ENCODE measurements around the gene SUMO3.

The SUMO3 gene

DNA sequence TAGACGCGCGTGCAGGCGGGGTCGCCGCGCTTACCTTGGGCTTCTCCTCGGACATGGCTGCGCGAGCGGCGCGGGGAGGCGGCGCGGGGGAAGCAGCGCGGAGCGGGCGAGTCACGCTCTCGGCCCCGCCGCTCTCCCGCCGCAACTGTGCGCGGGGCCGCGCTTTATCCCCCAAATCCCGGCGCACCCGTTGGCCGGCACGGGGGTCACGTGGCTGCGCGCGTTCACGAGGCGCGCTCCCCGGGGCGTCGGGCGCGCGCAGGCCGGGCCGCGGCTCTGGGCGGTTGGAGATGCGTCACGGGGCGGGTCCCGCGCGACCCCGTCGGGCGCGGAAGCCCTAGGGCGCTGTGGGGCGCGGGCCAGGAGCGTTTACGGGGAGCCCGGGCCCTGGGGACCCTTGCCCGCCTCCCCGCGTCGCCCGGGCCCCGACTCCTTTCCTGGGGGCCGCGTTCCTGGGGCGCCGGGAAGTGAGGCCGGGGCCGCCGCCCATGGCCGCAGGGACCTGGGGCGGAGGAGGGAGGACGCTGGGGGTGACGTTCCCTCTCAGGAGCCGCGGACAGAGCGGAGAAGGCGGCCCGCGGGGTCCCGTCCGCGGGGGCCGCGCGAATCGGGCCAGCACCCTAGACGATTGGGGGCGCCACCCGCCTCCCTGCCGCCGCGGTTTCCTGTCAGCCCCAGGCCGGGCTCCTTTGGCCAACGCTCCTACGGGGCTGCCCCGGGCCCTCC lies at the start of gene SUMO3:
TSS of gene SUMO3 (minus strand) at position 149 of the 726 bp plus-strand sequence. CDS start at position 55, 94 bp downstream.
- peak; percentile 69 to 80 (median 73) for DNase-seq (ENCODE audit: low read depth in 3 of 3)

DNA sequence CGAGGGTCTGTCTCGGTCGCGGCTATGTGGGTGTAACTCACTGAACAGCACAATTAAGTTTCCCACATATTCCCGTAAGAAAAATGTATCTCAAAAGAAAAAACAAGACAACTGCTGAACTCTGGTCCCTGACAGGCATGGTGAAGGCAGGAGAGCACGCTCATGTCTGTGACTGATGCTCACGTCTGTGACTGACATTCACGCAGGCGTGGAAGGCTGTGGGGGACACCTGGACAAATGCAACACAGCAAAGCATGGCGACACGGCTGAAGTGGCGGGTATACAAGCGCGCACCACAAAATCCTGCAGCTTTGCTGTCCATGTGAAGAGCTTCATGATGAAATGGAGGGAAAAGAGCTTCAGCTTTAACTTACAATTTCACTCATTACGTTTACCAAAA lies 49.6 kb upstream of the SUMO3 start:
- no peak for DNase-seq (ENCODE audit: low read depth in 3 of 3)

DNA sequence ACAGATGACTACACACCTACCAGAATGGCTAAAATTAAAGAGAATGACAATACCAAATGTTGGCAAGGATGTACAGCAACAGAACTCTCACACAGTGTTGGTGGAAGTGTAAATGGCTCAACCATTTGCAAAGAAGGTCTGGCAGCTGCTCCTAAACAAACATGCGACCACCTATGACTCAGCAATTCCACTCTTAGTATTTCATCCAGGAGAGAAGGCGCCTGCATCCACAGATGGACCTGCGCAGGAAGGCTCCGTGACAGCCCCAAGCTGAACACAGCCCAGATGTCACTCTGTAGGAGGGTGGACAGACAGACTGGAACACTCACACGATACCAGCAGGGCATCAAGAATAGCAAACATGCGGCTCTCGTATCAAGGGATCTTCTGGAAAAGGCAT lies 48.9 kb upstream of the SUMO3 start:
- DNase-seq (ENCODE audit: low read depth in 3 of 3) = no peak

DNA sequence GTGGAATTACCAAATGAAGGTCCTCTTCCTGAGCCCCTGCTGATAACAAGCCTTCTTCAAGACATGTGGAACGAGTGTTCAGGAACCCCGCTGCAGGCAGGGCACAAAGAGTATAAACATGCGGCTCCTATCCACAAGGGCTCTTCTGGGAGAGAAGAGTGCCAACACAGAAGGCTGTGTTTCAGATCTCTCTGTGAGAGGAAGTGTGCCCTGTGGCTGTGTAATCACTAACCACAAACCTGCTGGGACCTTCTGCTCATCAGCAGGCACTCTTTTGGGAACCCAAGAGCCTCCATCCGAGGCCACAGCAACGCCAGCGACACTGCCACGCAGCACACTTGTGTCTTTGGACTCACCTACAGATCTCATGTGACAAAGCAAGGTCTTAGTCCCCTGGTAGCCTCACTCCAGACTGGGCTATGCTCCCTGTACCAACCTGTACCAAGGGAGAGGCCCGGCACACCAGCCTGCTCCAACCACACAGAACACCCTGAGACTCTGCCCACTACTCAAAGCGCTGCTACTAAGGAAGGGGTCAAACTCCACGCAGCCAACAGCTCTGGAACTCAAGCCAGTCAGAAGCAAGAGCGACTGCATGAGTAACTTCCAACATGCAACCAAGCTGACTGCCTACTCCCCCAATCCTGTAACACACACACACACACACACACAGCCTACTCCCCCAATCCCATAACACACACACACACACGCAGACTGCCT lies 47.9 kb upstream of the SUMO3 start:
- DNase-seq (ENCODE audit: low read depth in 3 of 3) = no peak

DNA sequence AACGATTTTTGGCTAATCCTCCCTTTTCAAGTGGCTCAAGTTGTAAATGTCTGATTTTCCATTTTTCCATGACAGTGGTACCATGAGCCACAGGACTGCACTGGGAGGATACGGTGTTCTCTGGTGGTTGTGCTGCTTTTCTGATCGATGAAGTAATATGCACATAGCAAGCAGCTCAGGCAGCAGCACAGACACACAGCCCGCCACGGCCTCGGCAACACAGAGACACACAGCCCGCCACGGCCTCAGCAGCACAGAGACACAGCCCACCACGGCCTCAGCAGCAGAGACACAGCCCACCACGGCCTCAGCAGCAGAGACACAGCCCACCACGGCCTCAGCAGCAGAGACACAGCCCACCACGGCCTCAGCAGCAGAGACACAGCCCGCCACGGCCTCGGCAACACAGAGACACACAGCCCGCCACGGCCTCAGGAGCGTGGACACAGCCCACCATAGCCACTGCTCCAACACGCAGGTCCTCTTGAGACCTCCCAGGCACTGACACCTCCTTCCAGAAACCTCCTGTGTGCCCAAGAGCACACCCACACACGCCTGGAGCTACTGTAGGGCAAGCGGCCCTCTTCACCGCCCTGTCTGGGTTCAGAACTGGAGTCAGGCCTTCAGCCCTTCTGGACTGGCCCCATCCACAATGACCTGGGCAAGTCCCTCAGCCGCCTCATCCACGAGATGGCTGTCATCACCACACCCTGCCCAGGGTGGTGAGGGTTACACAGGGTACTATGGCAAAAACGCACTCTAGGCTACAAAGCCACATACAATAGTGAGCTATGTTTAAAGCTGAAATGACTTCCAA lies 45.2 kb upstream of the SUMO3 start:
- DNase-seq (ENCODE audit: low read depth in 3 of 3) = no peak

DNA sequence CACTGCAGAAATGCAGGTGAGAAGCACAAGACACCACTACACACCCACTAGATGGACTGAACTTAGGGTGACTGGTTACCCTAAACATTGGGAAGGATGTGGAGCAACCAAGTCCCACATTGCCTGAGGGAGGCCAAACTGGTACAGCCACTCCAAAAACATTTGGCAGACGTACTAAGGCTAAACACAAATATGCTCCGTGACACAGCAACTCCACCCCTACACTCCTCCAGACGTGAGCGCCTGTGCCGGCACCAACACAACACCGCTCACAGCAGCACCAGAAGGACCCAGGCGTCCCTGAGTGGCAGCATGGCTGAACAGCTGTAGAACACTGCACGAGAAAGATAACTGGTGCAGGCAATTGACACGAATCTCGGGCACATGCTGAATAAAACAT lies 40.9 kb upstream of the SUMO3 start:
- no peak for DNase-seq (ENCODE audit: low read depth in 3 of 3)

DNA sequence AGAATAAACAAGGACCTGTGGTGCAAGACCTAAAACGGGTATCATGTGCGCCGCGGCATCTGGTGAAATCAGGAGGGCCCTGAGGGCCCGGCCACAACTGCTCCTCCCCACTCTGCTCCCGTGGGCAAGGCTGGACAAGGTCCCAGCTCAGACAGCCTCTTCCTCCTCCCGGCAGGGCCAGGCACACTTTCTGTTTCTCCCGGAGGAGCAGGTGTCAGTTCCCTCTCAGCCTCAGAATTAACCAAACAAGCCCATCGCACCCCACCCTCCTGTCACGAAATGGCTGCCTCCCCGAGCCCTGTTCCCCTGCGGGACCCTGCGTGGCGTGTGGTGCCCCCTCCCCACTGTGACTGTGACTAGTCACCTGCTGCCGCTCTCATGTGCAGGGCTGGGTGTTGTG lies 40.4 kb upstream of the SUMO3 start:
- no peak for DNase-seq (ENCODE audit: low read depth in 3 of 3)

DNA sequence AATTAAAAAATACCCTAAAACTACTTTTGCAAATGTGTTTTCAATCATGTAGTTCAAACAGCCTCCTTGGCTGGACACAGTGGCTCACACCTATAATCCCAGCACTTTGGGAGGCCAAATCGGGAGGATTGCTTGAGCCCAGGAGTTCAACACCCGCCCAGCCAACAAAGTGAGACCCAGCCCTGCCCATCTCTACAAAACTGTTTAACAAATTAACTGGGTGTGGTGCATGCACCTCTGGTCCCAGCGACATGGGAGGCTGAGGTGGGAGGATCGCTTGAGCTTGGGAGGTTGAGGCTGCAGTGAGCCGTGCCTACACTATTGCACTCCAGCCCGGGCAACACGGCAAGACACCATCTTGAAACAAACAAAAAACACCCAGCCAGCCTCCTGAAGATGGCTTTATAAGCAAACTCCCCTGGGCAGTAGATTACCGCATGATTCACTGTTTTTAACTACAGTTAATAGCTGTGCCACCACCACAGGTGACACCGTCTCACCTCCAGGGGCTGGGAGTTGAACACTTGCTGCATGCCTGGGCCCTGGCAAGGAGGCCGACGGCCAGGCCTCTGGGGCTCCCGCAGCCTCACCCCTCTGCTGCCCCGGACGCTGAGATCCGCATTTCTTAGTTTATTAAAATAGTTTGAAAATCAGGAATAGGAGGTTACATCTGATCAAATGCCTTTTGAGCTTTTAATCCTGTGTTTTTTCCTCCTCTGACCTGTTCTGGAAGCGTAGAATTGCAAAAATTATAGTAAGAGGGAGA lies 39.4 kb upstream of the SUMO3 start:
- no peak for DNase-seq (ENCODE audit: low read depth in 3 of 3)

DNA sequence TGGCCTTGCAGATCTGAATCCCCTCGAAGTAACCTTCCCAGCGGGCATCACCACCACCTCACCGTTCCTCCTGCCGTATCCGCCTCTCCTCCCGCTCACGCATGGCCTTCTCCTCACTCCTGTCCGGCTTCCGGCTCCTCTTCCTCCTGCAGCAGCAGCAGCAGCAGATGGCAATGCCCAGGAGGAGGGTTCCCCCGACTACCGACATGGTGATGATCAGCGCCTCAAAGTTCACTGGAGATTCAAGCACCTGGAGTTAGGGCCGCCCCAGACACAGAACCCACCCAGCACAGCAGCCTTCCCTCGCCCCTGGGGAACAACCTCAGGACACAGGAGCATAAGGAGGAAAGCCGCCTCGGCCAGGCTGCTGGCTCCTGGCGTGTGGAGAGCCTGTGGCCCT lies 38.3 kb upstream of the SUMO3 start:
- DNase-seq (ENCODE audit: low read depth in 3 of 3) = no peak

DNA sequence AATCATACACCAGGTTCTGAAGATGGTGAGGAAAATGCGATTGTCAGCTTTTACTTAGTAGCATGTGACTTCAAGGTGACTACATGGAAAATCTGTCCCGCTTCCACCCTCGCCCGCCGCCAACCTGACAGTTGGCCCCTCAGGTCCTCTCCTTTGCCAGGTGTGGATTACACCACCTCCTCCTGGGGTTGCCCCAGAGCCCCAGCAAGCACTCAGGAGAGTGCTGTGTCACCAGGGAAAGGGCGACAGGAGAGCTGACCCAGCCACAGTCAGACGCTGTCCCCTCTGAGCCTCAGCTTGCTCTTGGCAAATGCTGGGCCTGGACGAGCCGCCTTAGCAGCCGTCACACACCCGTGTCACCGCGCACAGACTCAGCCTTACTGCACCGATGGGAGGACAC lies 37.7 kb upstream of the SUMO3 start:
- no peak for DNase-seq (ENCODE audit: low read depth in 3 of 3)

DNA sequence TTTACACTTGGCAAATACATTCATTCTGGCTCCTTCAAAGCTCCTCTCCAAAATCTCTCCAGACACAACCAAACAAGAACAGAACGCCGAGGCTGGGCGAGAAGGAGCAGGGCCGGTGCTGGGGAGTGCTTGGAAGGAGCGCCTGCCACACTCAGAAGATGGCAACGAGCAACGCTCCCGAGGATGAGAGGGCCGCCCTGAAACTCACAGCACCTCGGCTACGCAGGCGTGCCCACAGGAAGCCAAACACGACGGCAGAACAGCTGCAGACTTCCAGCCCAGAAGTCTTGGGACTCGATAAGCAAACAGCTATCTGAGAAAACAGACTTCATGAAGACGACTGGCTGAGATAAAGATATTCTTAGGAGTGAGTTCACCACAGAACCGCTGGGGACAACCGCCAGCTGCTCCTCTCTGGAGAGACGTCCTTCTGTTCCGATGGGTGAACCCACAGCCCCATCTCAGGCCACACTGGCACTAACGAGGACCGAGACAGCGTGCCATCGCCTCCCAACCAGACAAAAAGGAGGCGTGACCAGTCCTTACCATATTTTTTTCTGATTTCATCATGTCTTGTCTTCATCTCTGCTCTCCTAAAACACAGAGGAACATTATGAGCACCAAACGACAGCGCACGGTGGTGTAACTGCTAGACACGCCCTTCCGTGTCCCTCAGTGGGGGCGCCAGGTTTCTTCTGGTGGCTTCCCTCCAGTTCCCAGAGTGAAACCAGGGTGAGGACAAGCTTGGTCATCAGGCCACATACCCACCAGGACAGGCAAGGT lies 37.0 kb upstream of the SUMO3 start:
- no peak for DNase-seq (ENCODE audit: low read depth in 3 of 3)

DNA sequence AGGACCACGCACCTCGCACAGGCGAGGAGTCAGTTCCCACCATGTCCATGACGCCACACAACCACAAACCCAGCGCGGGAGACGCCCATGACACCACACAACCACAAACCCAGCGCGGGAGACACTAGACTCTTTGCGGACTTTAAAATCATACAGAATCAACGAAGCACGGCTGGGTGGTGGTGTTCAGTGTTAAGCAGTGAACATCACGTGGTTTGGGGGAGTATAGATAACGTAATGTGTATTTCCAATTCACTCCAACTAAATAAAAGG lies 36.5 kb upstream of the SUMO3 start:
- DNase-seq (ENCODE audit: low read depth in 3 of 3) = no peak

DNA sequence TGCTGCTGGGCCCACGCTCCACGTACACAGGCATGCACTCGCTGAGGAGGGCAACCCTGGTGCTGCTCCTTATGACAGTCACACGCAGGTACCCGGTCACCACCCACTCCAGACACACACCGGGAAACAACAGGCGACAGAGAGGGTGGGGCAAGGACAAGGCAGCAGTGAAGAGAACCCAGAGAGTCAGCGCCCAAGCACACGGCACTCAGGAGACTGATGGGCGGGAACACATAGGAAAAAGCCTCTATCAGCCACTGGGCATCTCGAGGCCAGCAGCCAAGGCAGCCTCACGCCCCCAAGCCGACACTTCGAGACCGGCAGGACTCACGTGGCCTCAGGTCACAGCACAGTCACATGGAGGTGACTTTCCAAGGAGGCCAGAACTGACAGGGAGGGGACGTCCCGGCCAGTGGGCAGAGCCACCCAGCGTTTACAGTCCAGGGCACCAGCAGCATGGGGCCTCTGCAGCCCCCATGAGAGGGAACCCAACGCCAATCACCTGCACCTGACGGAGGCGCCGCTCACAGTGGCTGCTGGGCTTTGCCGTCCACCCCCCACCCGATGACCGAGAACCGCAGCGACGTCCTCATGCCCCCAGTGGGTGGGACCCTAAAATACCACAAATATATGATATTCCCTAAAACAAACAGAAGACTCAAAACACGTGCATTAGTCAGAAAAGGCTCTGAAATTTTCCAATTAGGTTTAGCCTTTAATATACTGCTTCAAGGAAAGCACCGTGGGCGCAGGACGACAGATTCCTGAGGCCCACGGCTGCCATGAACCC lies 35.9 kb upstream of the SUMO3 start:
- no peak for DNase-seq (ENCODE audit: low read depth in 3 of 3)

DNA sequence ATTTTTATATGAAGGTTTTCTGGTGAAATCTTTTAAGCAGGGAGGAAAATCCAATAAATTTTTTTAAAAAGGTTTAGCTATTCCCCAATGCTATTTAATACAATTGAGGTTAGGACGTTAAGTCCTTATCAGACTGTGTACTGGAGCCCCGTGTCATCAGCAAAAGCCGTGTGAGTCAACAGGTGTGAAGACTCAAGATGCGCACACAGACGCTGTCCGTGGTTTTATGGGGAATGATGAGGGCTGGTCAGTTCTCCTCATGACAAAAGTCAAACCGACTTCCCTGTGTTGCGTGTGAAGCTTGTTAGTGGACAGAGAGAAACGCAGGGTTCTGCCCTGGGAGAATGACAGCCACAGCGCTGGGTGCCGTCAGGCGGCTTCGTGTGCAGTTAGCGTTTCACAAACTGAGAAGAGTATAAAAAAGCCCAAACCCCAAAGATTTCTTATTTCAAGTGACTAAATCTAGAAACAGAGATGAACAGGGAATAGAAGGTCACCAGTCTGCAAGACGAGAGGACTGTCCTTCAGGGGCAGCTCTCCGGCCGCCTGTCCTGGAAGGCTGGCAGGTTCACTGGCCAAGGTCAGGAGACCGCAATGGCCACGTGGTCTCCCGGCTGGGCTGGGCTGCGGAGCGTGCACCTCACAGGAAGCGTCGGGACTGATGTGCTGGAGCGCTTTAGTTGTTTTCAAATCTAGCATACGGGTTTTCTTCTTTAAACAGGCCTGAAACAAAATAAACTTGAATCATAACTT lies 33.2 kb upstream of the SUMO3 start:
- no peak for DNase-seq (ENCODE audit: low read depth in 3 of 3)

DNA sequence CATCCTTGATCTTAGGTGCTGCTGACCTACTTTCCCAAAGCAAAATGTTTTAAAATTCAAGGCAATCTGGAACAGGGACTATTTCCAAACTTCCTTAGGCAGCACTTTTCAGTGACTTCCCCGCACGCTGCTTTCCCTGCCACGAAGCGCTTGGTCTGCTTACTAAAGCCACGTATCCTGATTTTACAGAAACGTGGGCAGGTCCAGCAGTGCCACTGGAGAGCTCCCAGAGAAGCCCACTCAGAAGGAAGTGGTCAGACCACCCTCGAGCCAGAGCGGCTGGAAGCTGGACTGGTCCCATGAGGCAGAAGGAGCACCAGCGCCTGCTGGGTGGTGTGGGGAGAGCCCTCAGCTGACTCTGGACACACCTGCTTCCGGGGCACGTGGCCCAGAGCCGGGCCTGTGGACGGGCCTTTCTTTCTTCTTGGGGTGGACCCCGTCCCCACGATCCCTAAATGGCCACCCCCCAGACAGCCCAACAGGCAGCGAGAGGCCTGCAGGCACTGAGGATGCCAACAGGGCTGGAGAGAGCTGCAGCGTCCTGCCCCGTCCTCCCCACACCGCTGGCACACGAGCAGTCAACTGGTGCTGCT lies 32.4 kb upstream of the SUMO3 start:
- DNase-seq (ENCODE audit: low read depth in 3 of 3) = no peak

DNA sequence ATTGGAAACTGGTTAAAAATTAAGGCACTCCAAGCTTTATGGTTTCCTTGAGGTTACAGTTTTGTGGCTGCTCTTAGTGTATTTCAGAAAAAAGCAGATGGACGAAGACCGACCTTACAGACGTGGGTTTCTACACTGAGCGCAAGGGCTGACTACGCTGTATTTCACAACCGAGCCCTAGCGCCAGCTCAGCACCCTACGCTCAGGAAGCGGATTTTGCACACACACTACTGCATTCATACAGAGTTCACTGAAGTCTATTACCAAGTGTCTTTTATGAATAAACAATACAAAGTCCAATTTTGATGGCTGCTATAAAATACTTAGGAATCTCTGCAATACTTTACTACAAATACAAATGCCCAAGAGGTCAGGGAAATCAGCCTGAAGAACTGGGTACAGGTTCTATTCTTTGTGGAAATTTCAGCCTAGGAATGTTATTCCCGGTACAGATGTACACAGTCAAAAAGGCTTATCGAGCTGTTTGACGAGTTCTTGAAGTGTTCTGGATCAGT lies 31.8 kb upstream of the SUMO3 start:
- no peak for DNase-seq (ENCODE audit: low read depth in 3 of 3)

DNA sequence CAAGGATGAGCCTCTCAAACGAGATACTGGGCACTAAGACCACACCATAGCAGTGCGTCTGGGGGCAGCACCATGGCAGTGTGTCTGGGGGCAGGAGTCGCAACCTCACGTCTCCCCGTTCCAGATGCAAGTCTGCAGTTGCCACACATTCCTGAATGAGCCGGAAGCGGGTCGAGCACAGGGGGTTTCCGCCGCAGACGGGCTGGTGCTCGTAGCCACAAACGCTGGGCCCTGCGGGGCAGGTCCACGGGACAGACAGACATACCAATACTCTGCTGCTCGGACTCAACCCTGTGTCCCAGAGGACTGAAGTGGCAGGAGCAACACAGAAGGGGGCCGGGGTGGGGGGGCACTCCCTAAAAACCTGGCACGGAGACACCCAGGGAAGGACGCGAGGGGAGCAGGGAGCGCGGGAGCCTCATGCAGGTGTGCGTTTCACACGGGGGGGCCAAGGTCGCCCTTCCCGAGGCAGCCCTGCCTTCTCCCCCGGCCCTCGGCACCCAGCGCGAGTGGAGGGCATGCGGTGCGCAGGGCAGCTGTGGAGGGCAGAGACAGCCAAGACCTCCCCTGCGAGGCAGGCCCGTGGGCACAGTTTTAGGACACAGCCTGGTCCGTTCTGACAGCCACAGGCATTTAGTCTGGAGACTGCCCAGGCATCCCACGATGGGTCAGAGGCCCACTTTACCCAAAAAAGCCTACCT lies 31.1 kb upstream of the SUMO3 start:
- no peak for DNase-seq (ENCODE audit: low read depth in 3 of 3)

DNA sequence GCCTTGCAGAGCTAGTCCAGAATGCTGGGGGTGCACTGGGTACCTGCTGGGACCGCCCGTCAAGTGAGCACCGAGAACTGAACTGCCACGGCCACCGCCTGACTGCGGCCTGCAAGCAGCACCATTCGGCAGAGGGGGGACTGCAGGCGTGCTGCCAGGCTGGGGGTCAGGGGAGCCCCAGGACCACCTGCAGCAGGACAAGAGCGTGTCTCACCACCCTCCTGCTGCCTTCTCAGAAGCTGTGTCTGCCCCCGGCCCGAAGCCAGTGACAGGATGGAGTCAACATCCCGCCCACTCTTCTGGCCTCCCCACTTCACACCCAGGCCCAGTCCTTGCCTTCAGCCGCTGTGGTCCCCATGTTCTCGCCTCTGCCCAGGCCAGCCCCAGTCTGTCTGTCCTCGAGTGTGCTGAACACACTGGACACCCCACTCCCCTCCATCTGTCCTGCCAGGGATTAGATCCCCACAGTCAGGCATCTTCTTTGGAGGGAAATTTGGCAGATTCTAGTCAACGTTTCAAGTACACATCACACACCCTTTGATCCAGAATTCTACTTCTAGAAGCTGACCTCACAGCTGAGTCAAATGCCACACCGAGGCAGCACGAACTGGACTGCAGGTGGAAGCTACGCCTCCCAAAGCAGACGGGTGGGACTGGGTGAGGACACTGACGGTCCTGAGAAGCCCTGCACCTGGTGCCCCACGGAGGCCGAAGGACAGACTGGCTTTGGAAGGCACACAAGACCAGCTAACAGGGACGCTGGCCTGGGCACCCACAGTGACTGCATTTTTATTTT lies 29.6 kb upstream of the SUMO3 start:
- no peak for DNase-seq (ENCODE audit: low read depth in 3 of 3)
